ENCODE data around the gene FOXP4. TPM values are rescaled to one million over a fixed set of nuclear protein-coding genes. Genes with fewer than 3 reads are reported as not detected.

Gene FOXP4
- total and polyA plus RNA-seq, 2 of the 13 experiments (the other 11 are each of a cell fraction or from before 2014, with no cell fraction given) = 11.0 to 12.4 TPM

- TF ChIP-seq UBTF (CRISPR knock-in tag; IDR thresholded peaks at IDR 0.05) (peak; percentile 19), CREB3 (CRISPR knock-in tag; IDR thresholded peaks at IDR 0.05) (peak; percentile 51; the same call in 1 of the 2 replicates), FOXC1 (CRISPR knock-in tag; IDR thresholded peaks at IDR 0.05; ENCODE audit: borderline replicate concordance) (peak; percentile 71; the same call in 1 of the 2 replicates), ZBTB3 (CRISPR knock-in tag; IDR thresholded peaks at IDR 0.05; ENCODE audit: borderline replicate concordance, low read depth) (no peak), GTF3A (CRISPR knock-in tag; conservative IDR thresholded peaks at IDR 0.05) (no peak), ZBTB42 (CRISPR knock-in tag; IDR thresholded peaks at IDR 0.05) (no peak), ARID2 (CRISPR knock-in tag; IDR thresholded peaks at IDR 0.05; ENCODE audit: borderline replicate concordance) (0 out of 2 replicates have a peak, but pooled peaks have one; percentile 80), MYPOP (CRISPR knock-in tag; IDR thresholded peaks at IDR 0.05) (0 out of 2 replicates have a peak, but pooled peaks have one; percentile 21), ARNT2 (CRISPR knock-in tag; IDR thresholded peaks at IDR 0.05; ENCODE audit: low read depth) (0 out of 2 replicates have a peak, but pooled peaks have one; percentile 11), TMF1 (CRISPR knock-in tag; IDR thresholded peaks at IDR 0.05; ENCODE audit: low read depth) (peak; percentile 57; the same call in 1 of the 2 replicates), SSRP1 (CRISPR knock-in tag; IDR thresholded peaks at IDR 0.05) (no peak), ZMYM4 (CRISPR knock-in tag; IDR thresholded peaks at IDR 0.05) (0 out of 2 replicates have a peak, but pooled peaks have one; percentile 33), ZNF563 (CRISPR knock-in tag; IDR thresholded peaks at IDR 0.05) (peak; percentile 87; the same call in 1 of the 2 replicates), SAP130 (CRISPR knock-in tag; IDR thresholded peaks at IDR 0.05; ENCODE audit: low read depth) (peak; percentile 50), ZNF678 (CRISPR knock-in tag; IDR thresholded peaks at IDR 0.05) (no peak), CREM (IDR thresholded peaks at IDR 0.05) (no peak), CREM (CRISPR knock-in tag; IDR thresholded peaks at IDR 0.05) (no peak), ZFY (CRISPR knock-in tag; IDR thresholded peaks at IDR 0.05) (peak; percentile 76), ARID4A (CRISPR knock-in tag; IDR thresholded peaks at IDR 0.05; ENCODE audit: borderline replicate concordance) (peak; percentile 54)
Observed at GRCh38 chr6:41546866-41547798, 951 bp downstream of the FOXP4 start (continued).

All from HepG2 (cell line).